Measurements from ENCODE around the gene IFT122. TPM values are rescaled to one million over a fixed set of nuclear protein-coding genes. Genes with fewer than 3 reads are reported as not detected.

IFT122 gene
- total and polyA plus RNA-seq, 2 donors (not counting 3 experiments of a cell fraction or from before 2014, with no cell fraction given), result 38.4 to 41.7 TPM

- intact Hi-C loops (cut with micrococcal nuclease) (no loop called here), dilution Hi-C loops (cut with MboI; ENCODE audit: extremely low pct_ligation_motif_present, low sequenced_read_pairs) (no loop called here)
- H3K4me2 ChIP-seq (ENCODE audit: insufficient read depth, low read length), result no peak overlapping the region
- DNase-seq (ENCODE audit: low read depth, low spot score), result no peak
- TF ChIP-seq GATA2 (IDR thresholded peaks at IDR 0.05; ENCODE audit: insufficient read depth, insufficient read length, low read depth, low read length), result no peak
- ChIA-PET CTCF (interaction anchor here (0.9 to 2.3 kb wide), 2 partner anchors 15 to 21 kb away, joined by 3 to 11 read pairs; no protein-coding TSS in a partner anchor), POLR2A (no interaction called here)
- no peaks in the 10 kb centered on the region for H3K79me2 ChIP-seq (ENCODE audit: control insufficient read depth, insufficient read depth, low read length)
- no peaks in the 10 kb centered on the region for H3K4me1 ChIP-seq (ENCODE audit: control insufficient read depth, extremely low read depth, insufficient read depth, low read length)
- H3K27me3 ChIP-seq (ENCODE audit: control insufficient read depth in 2 of 2, insufficient read depth in 2 of 2, low read length in 2 of 2), result peaks cover 0 to 5% of the 10 kb centered on the region in 2 experiments
- H3K9ac ChIP-seq (replicated peaks; ENCODE audit: extremely low read depth, insufficient read depth, low read length), result no peak overlapping the region
- no peak overlapping the region for H2AFZ ChIP-seq (ENCODE audit: low read depth, low read length)
- no peak overlapping the region for H3K4me3 ChIP-seq (replicated peaks in 1 of 3; ENCODE audit: insufficient read depth in 1 of 3, low read depth in 1 of 3, low read length in 3 of 3)
- H3K9me3 ChIP-seq (replicated peaks; ENCODE audit: control insufficient read depth, insufficient read depth, low read length), result no peaks in the 10 kb centered on the region
- no peak for FAIRE-seq
- no peak overlapping the region for H3K27ac ChIP-seq (ENCODE audit: insufficient read depth, low read depth, low read length)
- no peaks in the 10 kb centered on the region for H3K36me3 ChIP-seq (ENCODE audit: control insufficient read depth in 2 of 2, extremely low read depth in 1 of 2, insufficient read depth in 2 of 2, low read length in 2 of 2)
- H4K20me1 ChIP-seq (replicated peaks; ENCODE audit: control insufficient read depth, extremely low read depth, insufficient read depth, low read length), result no peaks in the 10 kb centered on the region
- no TSS peak for BruUV-seq (replicated peaks)
- H3K9me1 ChIP-seq (replicated peaks; ENCODE audit: control insufficient read depth, extremely low read depth, insufficient read depth, low read length), result no peaks in the 10 kb centered on the region
These were observed 35.4 kb upstream of the IFT122 start for GRCh38 chr3:129404610-129405009.

- Histone ChIP-seq H3K9me3 (replicated peaks; ENCODE audit: control insufficient read depth, insufficient read depth, low read length) (no peaks in the 10 kb centered on the region), H3K27ac (ENCODE audit: insufficient read depth, low read depth, low read length) (no peak overlapping the region), H3K4me3 (replicated peaks in 1 of 3; ENCODE audit: insufficient read depth in 1 of 3, low read depth in 1 of 3, low read length in 3 of 3) (no peak overlapping the region), H2AFZ (ENCODE audit: low read depth, low read length) (no peak overlapping the region), H4K20me1 (replicated peaks; ENCODE audit: control insufficient read depth, extremely low read depth, insufficient read depth, low read length) (no peaks in the 10 kb centered on the region), H3K9me1 (replicated peaks; ENCODE audit: control insufficient read depth, extremely low read depth, insufficient read depth, low read length) (no peaks in the 10 kb centered on the region), H3K36me3 (ENCODE audit: control insufficient read depth in 2 of 2, extremely low read depth in 1 of 2, insufficient read depth in 2 of 2, low read length in 2 of 2) (no peaks in the 10 kb centered on the region), H3K4me1 (ENCODE audit: control insufficient read depth, extremely low read depth, insufficient read depth, low read length) (peaks cover 2% of the 10 kb centered on the region), H3K79me2 (ENCODE audit: control insufficient read depth, insufficient read depth, low read length) (no peaks in the 10 kb centered on the region), H3K27me3 (ENCODE audit: control insufficient read depth in 2 of 2, insufficient read depth in 2 of 2, low read length in 2 of 2) (peaks cover 0 to 5% of the 10 kb centered on the region in 2 experiments), H3K4me2 (ENCODE audit: insufficient read depth, low read length) (no peak overlapping the region), H3K9ac (replicated peaks; ENCODE audit: extremely low read depth, insufficient read depth, low read length) (no peak overlapping the region)
- BruUV-seq (replicated peaks), result no TSS peak
- FAIRE-seq, result no peak
- peak; percentile 8 for DNase-seq (ENCODE audit: low read depth, low spot score)
- POLR2A ChIA-PET, result no interaction called here
- intact Hi-C loops (cut with micrococcal nuclease), result no loop called here
- CTCF ChIA-PET, result interaction anchor here (0.9 to 2.4 kb wide), 3 partner anchors 9 to 26 kb away, joined by 3 to 8 read pairs (median 3); no protein-coding TSS in a partner anchor
- TF ChIP-seq, protein P1, sequence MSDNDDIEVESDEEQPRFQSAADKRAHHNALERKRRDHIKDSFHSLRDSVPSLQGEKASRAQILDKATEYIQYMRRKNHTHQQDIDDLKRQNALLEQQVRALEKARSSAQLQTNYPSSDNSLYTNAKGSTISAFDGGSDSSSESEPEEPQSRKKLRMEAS (IDR thresholded peaks at IDR 0.05; ENCODE audit: insufficient read depth, insufficient read length), result no peak
- TF ChIP-seq EZH2 (IDR thresholded peaks at IDR 0.05; ENCODE audit: borderline replicate concordance, low read depth, low read length, severe bottlenecking) (no peak), MYC (IDR thresholded peaks at IDR 0.05; ENCODE audit: low read depth, low read length) (no peak), FOS (IDR thresholded peaks at IDR 0.05; ENCODE audit: borderline replicate concordance, insufficient read depth, low read length) (no peak), POLR2AphosphoS5 (IDR thresholded peaks at IDR 0.05; ENCODE audit: insufficient read depth, low read depth, low read length) (no peak), JUN (IDR thresholded peaks at IDR 0.05; ENCODE audit: borderline replicate concordance, insufficient read depth, insufficient read length, low read depth) (no peak), POLR2A (IDR thresholded peaks at IDR 0.05; ENCODE audit: low read depth, low read length) (no peak), GATA2 (IDR thresholded peaks at IDR 0.05; ENCODE audit: insufficient read depth, insufficient read length, low read depth, low read length) (no peak), CTCF (IDR thresholded peaks at IDR 0.05; ENCODE audit: extremely low read depth in 1 of 2, insufficient read depth in 1 of 2, low read depth in 1 of 2, low read length in 2 of 2) (no peak)
- dilution Hi-C loops (cut with MboI; ENCODE audit: extremely low pct_ligation_motif_present, low sequenced_read_pairs), result no loop called here
These were observed 30.5 kb upstream of the IFT122 start for GRCh38 chr3:129409541-129409940.

All from endothelial cell of umbilical vein (primary cell).